Stimulated activated CD4-positive, alpha-beta T cell treated with anti-CD3 and anti-CD28 coated beads, Interleukin-12 subunit alpha, Interleukin-12 subunit beta, amount 100 ng/mL, for 4 hours (primary cell): ENCODE data around the gene UBE2V1.
"Not testable (repeated sequence)": the region's sequence is repeated elsewhere in the genome, so short reads cannot be mapped to it uniquely, and the experiment has no call there.

Source experiments
- DNase-seq: peaks from one replicate; pipeline ENCODE4 v3.0.0-alpha.2; 2020

Gene UBE2V1

DNA sequence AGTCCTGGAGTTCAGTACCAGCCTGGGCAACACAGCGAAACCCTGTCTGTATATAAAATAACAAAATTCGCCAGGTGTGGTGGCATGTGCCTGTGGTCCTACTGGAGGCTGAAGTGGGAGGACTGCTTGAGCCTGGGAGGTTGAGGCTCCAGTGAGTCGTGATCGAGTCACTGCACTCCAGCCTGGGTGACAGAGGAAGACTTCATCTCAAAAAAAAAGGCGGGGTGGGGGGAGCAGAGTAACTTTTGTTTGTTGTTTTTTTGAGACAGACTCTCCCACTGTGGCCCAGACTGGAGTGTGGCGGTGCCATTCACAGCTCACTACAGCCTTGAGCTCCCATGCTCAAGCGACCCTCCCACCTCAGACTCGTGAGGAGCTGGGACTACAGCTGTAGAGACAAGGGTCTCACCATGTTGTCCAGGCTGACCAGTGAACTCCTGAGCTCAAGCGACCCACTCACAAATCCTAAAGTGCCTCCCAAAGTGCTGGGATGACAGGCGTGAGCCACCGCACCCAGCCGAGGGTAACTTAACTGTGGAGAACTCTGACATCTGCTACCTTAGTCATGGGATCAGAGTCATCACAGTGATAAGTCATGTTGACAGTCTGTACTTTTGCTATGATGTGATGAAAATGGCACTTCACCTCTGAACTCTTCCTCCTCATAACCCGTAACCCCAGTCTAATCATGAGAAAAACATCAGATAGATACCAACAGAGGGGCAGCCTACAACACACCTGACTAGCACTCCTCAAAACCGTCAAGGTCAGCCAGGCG is 24.1 kb upstream of the UBE2V1 start:
- DNase-seq, result no peak

DNA sequence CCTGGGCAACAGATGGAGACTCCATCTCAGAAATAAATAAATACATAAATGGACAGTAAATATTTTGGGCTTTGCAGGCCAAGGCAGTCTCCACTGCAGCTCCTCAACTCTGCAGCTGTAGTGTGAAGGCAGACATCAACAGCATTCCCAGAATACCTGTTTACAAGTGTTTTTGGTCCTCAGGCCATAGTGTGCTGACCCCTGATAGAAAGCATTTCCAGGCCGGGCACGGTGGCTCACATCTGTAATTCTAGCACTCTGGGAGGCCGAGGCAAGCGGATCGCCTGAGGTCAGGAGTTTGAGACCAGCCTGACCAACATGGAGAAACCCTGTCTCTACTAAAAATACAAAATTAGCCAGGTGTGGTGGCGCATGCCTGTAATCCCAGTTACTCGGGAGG is 22.2 kb upstream of the UBE2V1 start:
- DNase-seq, result not testable (repeated sequence)

DNA sequence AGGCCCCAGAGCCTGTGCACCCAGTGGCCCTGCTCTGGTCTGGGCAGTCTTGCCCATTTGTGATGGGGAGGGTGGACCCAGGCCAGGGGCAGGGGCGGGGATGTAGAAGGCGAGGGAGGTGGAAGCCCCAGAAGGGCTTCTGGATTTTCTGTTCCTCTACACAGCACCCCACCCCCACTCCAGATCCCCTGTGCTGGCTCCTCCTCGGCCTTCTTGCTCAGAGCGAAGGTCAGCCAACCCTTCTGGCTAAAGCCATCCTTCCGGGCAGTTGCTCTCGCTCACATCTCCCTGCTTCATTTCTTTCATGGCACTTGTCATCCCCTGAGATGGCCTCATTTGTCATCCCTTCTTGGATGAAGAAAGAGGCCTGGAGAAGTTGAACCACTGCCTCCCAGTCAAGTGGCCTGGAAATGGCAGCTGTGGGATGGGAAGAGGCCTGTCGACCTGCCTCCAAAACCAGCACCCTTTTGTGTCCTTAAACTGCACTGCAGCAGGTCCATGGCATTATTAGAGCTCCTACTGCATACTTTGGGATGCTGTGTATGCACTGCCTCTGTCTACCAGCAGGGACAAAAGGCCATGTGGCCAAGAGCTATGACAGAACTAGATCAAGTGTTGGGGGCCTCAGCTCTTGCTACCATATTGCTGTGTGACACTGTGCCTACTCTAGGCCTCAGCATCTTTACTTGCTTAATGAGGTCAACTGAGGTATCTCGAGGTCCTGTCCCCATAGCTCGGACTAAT is 20.7 kb upstream of the UBE2V1 start:
- DNase-seq, result no peak

DNA sequence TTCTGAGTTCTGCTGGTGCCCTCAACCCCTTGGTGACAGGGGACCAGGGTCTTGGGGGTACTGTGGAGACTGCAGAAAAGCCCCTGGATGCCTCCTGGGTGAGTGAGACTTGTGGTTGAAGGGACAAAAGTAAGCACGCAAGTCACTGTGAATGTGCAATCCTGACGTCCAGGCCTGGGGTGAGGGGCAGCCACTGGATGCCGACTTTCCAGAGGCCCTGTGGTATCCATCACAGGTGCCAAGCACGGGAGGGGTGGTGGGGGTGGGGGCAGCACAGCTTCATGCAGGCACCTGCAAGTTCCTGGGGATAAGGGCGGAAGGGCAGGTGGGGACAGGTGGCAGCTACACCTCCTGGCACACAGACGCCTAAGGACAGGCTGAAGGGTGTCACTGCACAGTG is 20.1 kb upstream of the UBE2V1 start:
- DNase-seq, result no peak

DNA sequence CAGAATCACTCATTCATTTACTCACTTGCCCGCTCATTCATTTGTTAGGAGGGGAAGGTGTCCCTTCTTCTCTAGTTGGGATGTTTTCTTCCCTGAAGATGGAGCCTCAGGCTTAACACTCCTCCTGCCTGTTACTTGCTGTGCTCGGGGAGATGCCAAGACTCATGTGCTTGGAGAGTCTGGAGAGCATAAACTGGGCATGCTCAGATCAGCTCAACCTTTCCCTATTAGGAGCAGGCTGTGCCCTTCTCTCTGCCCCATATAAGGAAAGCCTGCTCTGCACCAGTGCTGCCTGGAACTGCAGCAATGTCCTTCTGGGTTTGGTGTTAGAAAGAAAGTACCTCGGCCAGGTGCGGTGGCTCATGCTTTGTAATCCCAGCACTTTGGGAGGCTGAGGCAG is 18.0 kb upstream of the UBE2V1 start:
- no peak for DNase-seq

DNA sequence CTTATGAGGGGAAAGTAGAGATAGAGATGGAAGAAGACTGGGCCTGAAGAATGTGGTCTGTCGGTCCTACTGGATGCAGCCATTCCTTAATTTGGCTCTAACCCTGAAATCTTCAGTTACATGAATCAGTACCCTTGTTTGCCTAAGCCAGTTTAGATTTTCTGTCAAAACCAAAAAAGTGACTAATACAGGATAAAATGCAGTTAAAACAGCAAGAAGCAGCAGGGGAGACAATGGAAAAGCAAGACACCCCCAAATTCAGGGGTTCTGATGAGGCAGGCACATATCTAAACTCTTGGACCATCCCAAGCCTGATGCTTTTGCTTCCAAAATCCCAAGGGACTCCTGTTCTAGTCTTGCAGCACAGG is 17.4 kb upstream of the UBE2V1 start:
- no peak for DNase-seq

DNA sequence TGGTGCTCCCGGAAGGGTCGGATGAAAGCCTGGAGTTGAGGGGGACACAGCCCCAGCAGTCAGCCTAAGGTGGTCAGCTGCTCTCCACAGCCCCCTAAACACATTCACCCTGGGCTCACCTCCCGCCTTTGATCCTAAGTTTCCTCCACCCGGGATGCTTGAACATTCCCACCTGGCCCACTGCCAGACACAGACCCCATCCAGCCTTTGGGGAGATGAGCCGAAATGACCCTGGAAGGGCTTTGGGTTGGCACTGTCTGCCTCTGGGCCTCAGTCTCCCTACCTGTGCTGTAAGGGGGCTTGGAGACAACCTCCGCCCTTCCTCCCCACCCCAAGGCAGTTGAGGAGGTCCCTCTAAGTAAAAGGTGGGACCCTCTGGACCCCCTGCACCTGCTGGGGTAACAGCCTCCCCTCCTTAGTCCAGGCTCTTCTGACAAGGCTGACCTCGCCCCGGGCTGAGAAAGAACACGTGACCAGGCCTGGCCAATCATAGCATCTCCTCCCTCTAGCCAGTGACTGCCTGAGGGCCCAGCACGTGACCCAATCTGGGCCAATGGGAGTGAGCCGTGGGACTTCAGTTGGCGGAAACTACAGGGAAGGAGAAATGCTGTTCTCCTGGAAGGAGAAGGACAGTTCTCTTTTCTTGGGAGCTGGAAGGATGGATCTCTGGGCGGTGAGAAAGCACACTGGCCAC is 16.9 kb upstream of the UBE2V1 start:
- DNase-seq, result no peak

DNA sequence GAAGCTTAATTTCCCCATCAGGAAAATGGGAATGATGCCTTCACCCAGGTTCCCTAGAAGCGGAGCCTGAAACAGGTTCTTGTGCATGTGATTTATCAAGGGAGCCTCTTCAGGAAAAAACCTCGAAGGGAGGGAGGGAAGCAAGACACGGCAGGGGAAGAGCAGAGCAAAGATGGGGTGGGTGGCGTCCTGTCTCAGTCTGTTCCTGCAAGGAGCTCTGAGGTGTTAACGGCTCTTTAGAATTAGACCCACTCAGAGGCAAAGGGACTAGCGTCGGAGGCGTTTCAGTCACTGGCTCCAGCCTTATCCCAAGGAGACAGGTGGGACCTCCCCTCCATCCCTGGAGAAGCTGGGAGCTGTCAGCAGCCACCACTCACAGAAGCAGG is 15.6 kb upstream of the UBE2V1 start:
- no peak for DNase-seq

DNA sequence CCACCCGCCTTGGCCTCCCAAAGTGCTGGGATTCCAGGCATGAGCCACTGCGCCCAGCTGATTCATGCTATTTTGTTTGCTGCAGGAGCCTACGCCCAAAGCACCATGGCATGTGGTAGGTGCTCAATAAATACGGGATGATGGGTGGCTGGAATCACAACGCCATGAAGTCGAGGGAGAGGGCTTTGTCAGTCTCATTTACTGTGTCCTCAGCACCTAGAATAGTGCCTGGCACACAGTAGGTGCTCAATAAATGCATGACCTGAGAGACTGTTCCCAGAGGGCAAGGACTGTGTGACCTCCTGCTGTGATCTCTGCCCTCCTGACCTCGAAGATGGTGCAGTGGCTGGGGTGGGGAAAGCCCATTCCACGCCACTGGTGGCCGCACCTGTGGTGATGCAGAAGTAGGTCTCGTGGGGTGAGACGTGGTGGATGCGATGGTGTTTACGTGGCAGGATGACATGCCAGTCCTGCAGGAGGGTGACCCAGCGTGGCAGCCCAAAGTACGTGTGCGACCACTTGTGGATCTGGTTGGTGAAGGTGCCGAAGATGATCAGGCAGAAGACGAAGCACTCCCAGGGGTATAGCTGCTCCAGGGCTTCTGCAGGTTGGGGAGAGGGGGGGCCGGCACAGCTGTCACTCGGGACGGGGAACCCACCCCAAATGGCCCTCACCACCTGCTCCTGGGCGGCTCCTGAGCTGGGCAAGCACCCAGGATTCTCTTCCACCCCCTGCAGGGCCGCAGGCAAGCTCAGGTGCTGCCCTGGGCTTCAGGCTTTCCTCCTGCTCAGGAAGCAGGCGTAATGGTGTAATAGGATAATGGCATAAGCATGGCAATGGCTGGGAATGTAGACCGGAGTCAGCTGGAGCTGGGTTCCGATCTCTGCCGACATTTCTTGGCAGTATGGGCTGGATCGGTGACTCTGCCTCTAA is 14.9 kb upstream of the UBE2V1 start:
- no peak for DNase-seq

DNA sequence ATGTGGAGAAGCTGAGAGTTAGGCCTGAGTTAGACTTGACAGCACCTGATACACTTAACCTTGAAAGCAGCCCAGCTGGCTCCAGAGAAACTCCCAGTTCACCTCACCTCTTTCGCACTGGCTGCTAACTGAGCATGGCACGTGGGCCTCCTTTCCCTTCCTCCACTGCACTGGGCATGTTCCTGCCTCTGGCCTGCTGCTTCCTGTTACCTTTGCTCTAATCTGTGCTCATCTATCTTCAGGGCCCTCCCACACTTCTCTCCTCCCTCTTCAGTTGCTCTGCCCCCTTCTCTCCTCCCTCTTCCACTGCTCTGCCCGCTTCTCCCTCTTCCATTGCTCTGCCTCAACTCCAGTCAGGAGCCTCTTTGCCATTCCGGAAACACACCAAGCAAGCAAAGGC is 13.7 kb upstream of the UBE2V1 start:
- DNase-seq, result no peak

DNA sequence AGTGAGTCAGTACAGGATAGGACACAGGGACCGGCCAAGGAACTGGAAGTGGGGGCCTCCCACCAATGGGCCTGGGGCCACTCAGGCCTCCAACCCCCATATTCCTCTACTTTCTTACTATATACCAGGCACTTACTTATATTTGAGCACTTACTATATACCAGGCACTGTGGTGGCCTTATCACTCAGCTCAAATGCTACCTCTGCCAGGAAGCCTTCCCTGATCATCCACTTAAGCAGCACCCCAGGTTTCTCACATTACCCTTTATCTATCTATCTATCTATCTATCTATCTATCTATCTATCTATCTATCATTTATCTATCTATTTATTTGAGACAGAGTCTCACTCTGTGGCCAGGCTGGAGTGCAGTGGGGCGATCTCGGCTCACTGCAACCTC is 12.3 kb upstream of the UBE2V1 start:
- DNase-seq, result no peak

DNA sequence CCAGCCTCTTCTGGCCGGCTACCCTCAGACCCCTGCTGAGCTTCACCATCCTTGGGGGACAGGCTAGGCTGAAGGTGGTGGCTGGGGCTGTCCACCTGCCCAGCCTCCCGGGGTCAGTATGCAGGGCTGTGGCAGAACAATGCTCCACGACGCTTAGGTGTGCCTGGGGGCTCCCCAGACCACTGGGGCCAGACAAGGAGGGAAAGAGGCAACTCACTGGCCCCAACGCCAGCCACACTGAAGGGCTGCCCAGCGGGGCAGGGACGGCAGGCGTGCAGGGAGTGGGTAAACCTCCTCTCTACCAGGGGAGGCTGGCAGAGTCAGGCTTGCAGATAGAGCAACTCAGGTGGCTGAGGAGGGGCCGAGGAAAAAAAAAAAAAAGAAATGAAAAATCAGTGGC is 11.5 kb upstream of the UBE2V1 start:
- no peak for DNase-seq

DNA sequence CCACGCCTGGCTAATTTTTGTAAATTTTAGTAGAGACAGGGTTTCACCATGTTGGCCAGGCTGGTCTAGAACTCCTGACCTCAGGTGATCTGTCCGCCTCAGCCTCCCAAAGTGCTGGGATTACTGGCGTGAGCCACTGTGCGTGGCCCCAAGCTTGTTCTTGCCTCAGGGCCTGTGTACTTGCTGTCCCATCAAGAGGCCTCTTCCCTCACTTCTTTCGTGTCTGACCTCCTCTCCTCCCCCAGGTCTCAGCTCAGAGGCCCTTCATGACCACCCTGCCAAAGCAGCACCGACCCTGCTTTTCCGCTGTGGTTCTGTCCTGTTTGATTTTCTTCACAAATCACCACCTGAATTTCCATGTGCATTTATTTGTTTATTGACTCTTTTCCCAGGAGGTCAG is 10.5 kb upstream of the UBE2V1 start:
- no peak for DNase-seq

DNA sequence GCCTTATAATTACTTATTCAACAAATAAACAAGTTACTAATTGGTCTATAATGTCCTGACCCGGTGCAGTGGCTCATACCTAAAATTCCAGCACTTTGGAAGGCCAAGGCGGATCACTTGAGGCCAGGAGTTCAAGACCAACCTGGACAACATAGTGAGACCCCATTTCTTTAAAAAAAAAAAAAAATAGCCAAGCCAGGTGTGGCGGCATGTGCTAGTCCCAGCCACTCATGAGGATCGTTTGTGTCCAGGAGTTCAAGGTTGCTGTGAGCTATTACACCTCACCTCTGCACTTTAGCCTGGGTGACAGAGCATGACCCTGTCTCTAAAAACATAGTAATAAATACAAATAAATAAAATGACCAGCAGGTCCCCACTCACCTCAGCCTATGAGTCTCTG is 9.8 kb upstream of the UBE2V1 start:
- DNase-seq, result no peak

DNA sequence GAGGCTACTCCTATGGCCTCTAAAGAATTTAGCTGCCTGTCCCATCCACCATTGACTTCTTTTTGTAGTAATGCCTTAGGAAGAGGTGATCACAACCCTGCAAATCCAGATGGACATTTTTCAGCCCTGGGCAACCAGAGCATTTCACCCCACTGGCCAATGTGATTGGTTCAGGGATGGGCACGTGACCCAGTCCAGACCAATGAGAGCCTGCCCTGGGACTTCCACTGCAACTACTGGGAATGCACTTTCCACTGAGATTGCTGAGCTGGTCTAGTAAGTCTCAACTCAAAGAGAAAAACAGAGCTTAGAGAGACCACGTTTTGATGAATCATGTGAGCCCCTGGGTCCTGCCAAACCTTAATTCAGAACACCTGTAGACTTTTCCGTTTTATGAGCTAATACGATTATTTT is 8.9 kb upstream of the UBE2V1 start:
- DNase-seq, result no peak

DNA sequence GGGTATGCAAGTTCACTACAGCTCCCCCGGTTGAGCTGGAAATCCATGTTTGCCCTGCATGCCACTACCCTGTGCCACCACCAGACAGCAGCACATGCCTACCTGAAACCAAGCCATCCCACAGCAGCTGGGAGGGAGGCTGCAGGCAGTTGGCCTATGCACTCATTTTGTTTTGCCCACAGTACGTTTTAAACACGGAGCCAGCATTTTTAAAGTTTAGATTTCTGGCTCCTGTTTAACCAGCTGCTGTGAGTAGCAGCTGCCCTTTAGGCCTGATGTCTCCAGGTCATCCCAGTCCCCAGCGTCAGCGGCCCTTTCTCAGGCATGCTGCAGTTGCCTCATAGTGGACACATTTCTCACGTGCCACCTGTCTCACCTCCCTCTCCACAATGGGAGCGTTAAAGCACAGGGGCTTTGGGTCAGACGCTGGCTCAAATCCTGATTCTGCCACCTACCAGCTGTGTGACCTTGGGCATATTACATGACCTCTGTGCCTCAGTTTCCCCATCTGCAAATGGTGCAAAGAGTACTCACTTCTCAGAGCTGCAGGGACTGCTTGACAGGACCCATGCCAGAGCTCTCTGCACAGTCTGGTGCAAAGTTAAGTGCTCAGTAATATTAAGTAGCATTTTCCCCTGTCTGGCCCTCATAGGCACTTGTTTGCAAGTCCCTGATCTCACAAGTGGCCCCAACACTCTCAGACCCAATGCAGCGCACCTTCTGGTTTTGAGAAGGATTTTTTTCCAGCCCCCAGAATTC is 8.2 kb upstream of the UBE2V1 start:
- peak; percentile 46 for DNase-seq

DNA sequence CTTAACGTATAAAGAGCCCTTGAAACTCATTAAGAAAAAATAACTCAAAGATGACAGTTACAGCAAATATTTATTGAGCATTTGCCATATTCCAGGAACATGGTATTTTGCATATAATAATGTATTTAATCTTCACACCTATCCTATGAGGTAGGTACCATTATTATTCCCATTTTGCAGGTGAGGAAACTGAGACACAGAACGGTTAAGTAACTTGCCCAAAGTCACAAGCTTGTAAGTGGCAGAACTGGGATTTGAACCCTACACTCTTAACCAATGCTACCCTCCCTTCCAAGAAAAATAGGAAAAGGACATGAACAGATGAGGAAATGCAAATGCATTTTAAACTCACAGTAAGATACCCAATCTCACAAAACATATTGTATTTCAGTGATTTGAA is 5.3 kb upstream of the UBE2V1 start:
- DNase-seq, result no peak

DNA sequence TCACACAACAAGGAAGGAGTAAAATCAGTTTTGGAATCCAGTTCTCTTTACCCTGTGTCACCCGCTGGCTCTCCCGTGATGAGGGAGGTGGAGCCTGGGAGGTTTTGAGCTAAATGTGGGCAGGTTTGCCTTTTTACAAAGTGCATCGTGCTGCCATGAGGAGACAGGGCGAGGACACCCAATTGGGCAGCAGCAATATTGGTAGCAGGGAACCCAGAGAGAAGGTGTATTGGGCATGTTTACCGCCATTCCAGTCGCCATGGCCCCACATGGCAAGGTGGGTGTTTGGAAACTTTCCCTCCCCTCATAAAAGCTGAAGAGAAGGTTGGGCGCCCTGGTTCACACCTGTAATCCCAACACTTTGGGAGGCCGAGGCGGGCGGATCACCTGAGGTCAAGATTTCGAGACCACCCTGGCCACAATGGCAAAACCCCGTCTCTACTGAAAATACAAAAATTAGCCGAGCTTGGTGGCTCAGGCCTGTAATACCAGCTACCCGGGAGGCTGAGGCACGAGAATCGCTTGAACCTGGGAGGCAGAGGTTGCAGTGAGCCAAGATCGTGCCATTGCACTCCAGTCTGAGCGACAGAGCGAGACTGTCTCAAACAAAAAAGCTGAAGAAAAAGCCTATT is 3.5 kb upstream of the UBE2V1 start:
- no peak for DNase-seq

DNA sequence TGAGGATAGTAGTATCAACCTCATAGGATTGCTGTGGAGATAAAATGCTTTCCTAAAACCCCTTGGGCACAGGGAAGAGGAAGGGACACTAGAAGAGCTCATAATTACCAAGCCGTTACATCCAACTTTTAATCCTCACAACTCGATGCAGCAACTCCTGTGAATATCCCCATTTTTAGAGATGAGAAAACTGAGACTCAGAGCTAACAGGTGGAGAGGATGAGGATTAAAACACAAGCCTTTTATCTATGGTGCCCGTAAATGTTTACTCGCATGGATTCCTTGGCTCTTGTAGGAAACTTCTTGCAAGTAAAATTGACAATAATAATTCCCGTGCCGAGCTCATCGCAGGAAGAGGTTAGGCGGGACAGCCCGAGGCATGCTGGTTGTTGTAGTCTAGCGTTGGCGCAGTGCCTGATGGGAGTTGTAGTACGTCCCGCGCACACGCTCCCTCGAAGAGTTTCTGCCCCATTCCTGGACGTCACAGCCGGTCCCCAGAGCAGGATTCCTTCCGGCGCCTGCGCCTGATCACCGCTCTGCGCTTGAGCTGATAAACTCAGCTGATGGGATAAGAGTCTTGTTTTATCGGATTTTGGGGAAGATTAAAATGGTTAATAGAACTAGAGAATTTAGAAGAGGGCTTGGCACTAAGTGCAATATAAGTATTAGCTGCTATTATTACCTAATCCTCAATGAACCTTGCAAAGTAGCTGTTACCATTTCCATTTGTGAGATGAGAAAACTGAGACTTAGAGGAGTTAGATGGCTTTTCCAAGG is 2.8 kb upstream of the UBE2V1 start:
- DNase-seq, result peak; percentile 87

DNA sequence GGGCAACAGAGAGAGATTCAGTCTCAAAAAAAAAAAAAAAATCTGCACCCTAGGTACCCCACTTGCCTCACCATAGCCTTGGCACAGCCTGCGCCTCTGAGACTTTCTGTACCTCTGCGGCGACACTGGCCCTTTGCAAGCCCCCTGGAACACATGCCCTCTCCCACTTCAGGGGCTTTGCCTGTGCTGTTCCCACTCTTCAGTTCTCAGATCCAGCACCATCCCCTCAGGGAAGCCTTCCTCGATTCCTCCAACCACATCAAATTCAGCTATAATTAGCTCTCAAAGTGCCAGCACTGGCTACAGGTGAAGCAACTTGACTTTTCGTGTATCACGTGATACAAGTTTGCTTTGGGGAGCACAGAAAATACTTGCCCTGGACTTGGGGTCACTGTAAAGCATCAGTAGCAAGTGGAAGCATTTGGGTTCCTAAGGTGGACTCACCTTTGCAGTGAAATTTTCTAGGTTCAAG is 2.1 kb upstream of the UBE2V1 start:
- DNase-seq, result no peak
